ENCODE measurements around the gene LRRC27. TPM values are rescaled to one million over a fixed set of nuclear protein-coding genes. Genes with fewer than 3 reads are reported as not detected.
A peak's percentile ranks its signal among the peaks of the same experiment; 100 is the strongest.
"Not testable (repeated sequence)": the region's sequence is repeated elsewhere in the genome, so short reads cannot be mapped to it uniquely, and the experiment has no call there.

Gene LRRC27
- total and polyA plus RNA-seq, 5 donors from 2014 or later, result 0.67 to 3.3 (median 2.5) TPM

GRCh38 chr10:132347211-132347930 lies 15.4 kb downstream of the LRRC27 start:
- Histone ChIP-seq H3K27ac (ENCODE audit: insufficient read depth, low read length, poor library complexity, severe bottlenecking) (no peak overlapping the region), H3K4me1 (ENCODE audit: control insufficient read depth, insufficient read depth, low read length, poor library complexity, severe bottlenecking) (no peaks in the 10 kb centered on the region), H3K4me3 (ENCODE audit: low read depth, low read length) (no peak overlapping the region), H3K27me3 (ENCODE audit: control insufficient read depth, insufficient read depth, low read length) (no peaks in the 10 kb centered on the region), H3K36me3 (ENCODE audit: control insufficient read depth, insufficient read depth, low read length) (peaks cover 2% of the 10 kb centered on the region), H3K9me3 (ENCODE audit: control insufficient read depth in 2 of 2, low read length in 2 of 2) (no peaks in the 10 kb centered on the region)
- Mint-ChIP-seq H3K36me3 (peaks cover 29% of the 10 kb centered on the region), H3K9me3 (peaks cover 0 to 2% (median 0%) of the 10 kb centered on the region in 7 donors), H3K4me3 (no peak overlapping the region), H3K27me3 (no peaks in the 10 kb centered on the region), H3K27ac (peak overlapping the region in 1 of 3 donors; percentile 82), H3K4me1 (no peaks in the 10 kb centered on the region)
- ATAC-seq (ENCODE audit: low read depth in 2 of 2) (no peak), DNase-seq (no peak)

GRCh38 chr10:132347931-132348267 lies 15.9 kb downstream of the LRRC27 start:
- Mint-ChIP-seq H3K36me3 (peaks cover 24% of the 10 kb centered on the region), H3K9me3 (no peaks in the 10 kb centered on the region), H3K4me1 (no peaks in the 10 kb centered on the region), H3K27ac (no peak overlapping the region), H3K4me3 (no peak overlapping the region), H3K27me3 (peaks cover 4% of the 10 kb centered on the region)
- H3K27ac ChIP-seq (ENCODE audit: insufficient read depth, low read length, poor library complexity, severe bottlenecking), result no peak overlapping the region
- peaks cover 2% of the 10 kb centered on the region for H3K36me3 ChIP-seq (ENCODE audit: control insufficient read depth, insufficient read depth, low read length)
- H3K9me3 ChIP-seq (ENCODE audit: control insufficient read depth in 2 of 2, low read length in 2 of 2), result no peaks in the 10 kb centered on the region
- no peak overlapping the region for H3K4me3 ChIP-seq (ENCODE audit: low read depth, low read length)
- no peaks in the 10 kb centered on the region for H3K27me3 ChIP-seq (ENCODE audit: control insufficient read depth, insufficient read depth, low read length)
- no peak for ATAC-seq (ENCODE audit: low read depth in 2 of 2)
- H3K4me1 ChIP-seq (ENCODE audit: control insufficient read depth, insufficient read depth, low read length, poor library complexity, severe bottlenecking), result no peaks in the 10 kb centered on the region
- DNase-seq, result no peak

GRCh38 chr10:132349766-132350165 lies 17.8 kb downstream of the LRRC27 start:
- peaks cover 0 to under 1% (median 0%) of the 10 kb centered on the region in 7 donors for H3K9me3 Mint-ChIP-seq
- no peak for DNase-seq
- H3K4me3 Mint-ChIP-seq, result no peak overlapping the region
- Histone ChIP-seq H3K4me1 (ENCODE audit: control insufficient read depth, insufficient read depth, low read length, poor library complexity, severe bottlenecking) (no peaks in the 10 kb centered on the region), H3K36me3 (ENCODE audit: control insufficient read depth, insufficient read depth, low read length) (no peaks in the 10 kb centered on the region), H3K4me3 (ENCODE audit: low read depth, low read length) (no peak overlapping the region), H3K9me3 (ENCODE audit: control insufficient read depth in 2 of 2, low read length in 2 of 2) (no peaks in the 10 kb centered on the region), H3K27me3 (ENCODE audit: control insufficient read depth, insufficient read depth, low read length) (no peaks in the 10 kb centered on the region), H3K27ac (ENCODE audit: insufficient read depth, low read length, poor library complexity, severe bottlenecking) (no peak overlapping the region)
- no peak for ATAC-seq (ENCODE audit: low read depth in 2 of 2)
- no peak overlapping the region for H3K27ac Mint-ChIP-seq
- H3K4me1 Mint-ChIP-seq, result peaks cover 0 to 2% (median 0%) of the 10 kb centered on the region in 4 donors
- H3K36me3 Mint-ChIP-seq, result peaks cover 15% of the 10 kb centered on the region
- peaks cover 4% of the 10 kb centered on the region for H3K27me3 Mint-ChIP-seq

GRCh38 chr10:132350391-132350790 lies 18.4 kb downstream of the LRRC27 start:
- Mint-ChIP-seq H3K4me1 (peaks cover 0 to 2% (median 0%) of the 10 kb centered on the region in 4 donors), H3K9me3 (peaks cover 0 to 1% (median 0%) of the 10 kb centered on the region in 7 donors), H3K4me3 (no peak overlapping the region), H3K27ac (no peak overlapping the region), H3K36me3 (peaks cover 8% of the 10 kb centered on the region), H3K27me3 (peaks cover 4% of the 10 kb centered on the region)
- no peak for DNase-seq
- no peaks in the 10 kb centered on the region for H3K9me3 ChIP-seq (ENCODE audit: control insufficient read depth in 2 of 2, low read length in 2 of 2)
- ATAC-seq (ENCODE audit: low read depth in 2 of 2), result no peak
- H3K27me3 ChIP-seq (ENCODE audit: control insufficient read depth, insufficient read depth, low read length), result no peaks in the 10 kb centered on the region
- H3K27ac ChIP-seq (ENCODE audit: insufficient read depth, low read length, poor library complexity, severe bottlenecking), result no peak overlapping the region
- H3K4me3 ChIP-seq (ENCODE audit: low read depth, low read length), result no peak overlapping the region
- no peaks in the 10 kb centered on the region for H3K4me1 ChIP-seq (ENCODE audit: control insufficient read depth, insufficient read depth, low read length, poor library complexity, severe bottlenecking)
- H3K36me3 ChIP-seq (ENCODE audit: control insufficient read depth, insufficient read depth, low read length), result no peaks in the 10 kb centered on the region

- no peak overlapping the region for H3K27ac Mint-ChIP-seq
- H3K4me1 ChIP-seq (ENCODE audit: control insufficient read depth, insufficient read depth, low read length, poor library complexity, severe bottlenecking), result no peaks in the 10 kb centered on the region
- H3K36me3 Mint-ChIP-seq, result peaks cover 7% of the 10 kb centered on the region
- peaks cover 0 to 2% (median 0%) of the 10 kb centered on the region in 4 donors for H3K4me1 Mint-ChIP-seq
- H3K9me3 ChIP-seq (ENCODE audit: control insufficient read depth in 2 of 2, low read length in 2 of 2), result no peaks in the 10 kb centered on the region
- no peaks in the 10 kb centered on the region for H3K27me3 ChIP-seq (ENCODE audit: control insufficient read depth, insufficient read depth, low read length)
- H3K36me3 ChIP-seq (ENCODE audit: control insufficient read depth, insufficient read depth, low read length), result no peaks in the 10 kb centered on the region
- H3K9me3 Mint-ChIP-seq, result peaks cover 0 to 1% (median 0%) of the 10 kb centered on the region in 7 donors
- no peak for DNase-seq
- H3K27me3 Mint-ChIP-seq, result peaks cover 4% of the 10 kb centered on the region
- ATAC-seq (ENCODE audit: low read depth in 2 of 2), result no peak
- no peak overlapping the region for H3K27ac ChIP-seq (ENCODE audit: insufficient read depth, low read length, poor library complexity, severe bottlenecking)
- H3K4me3 Mint-ChIP-seq, result no peak overlapping the region
- H3K4me3 ChIP-seq (ENCODE audit: low read depth, low read length), result no peak overlapping the region
These were observed 19.0 kb downstream of the LRRC27 start for GRCh38 chr10:132350946-132351345.

- no peaks in the 10 kb centered on the region for H3K9me3 ChIP-seq (ENCODE audit: control insufficient read depth in 2 of 2, low read length in 2 of 2)
- DNase-seq (no peak), ATAC-seq (ENCODE audit: low read depth in 2 of 2) (no peak)
- no peaks in the 10 kb centered on the region for H3K4me1 ChIP-seq (ENCODE audit: control insufficient read depth, insufficient read depth, low read length, poor library complexity, severe bottlenecking)
- H3K36me3 ChIP-seq (ENCODE audit: control insufficient read depth, insufficient read depth, low read length), result no peaks in the 10 kb centered on the region
- Mint-ChIP-seq H3K9me3 (peaks cover 0 to 1% (median 0%) of the 10 kb centered on the region in 7 donors), H3K27me3 (peaks cover 4% of the 10 kb centered on the region), H3K27ac (no peak overlapping the region), H3K4me1 (peaks cover 0 to 2% (median 0%) of the 10 kb centered on the region in 4 donors), H3K36me3 (peaks cover 7% of the 10 kb centered on the region), H3K4me3 (no peak overlapping the region)
- no peaks in the 10 kb centered on the region for H3K27me3 ChIP-seq (ENCODE audit: control insufficient read depth, insufficient read depth, low read length)
- no peak overlapping the region for H3K4me3 ChIP-seq (ENCODE audit: low read depth, low read length)
- H3K27ac ChIP-seq (ENCODE audit: insufficient read depth, low read length, poor library complexity, severe bottlenecking), result no peak overlapping the region
These were observed 19.6 kb downstream of the LRRC27 start for GRCh38 chr10:132351611-132352010.

GRCh38 chr10:132352462-132353308 lies 20.7 kb downstream of the LRRC27 start:
- H3K27ac Mint-ChIP-seq, result peak overlapping the region in 1 of 3 donors; percentile 42
- not testable (repeated sequence) for H3K36me3 ChIP-seq (ENCODE audit: control insufficient read depth, insufficient read depth, low read length); H3K9me3 ChIP-seq (ENCODE audit: control insufficient read depth in 2 of 2, low read length in 2 of 2); H3K4me1 Mint-ChIP-seq; H3K4me3 ChIP-seq (ENCODE audit: low read depth, low read length); H3K36me3 Mint-ChIP-seq; H3K27me3 Mint-ChIP-seq; H3K27me3 ChIP-seq (ENCODE audit: control insufficient read depth, insufficient read depth, low read length); H3K4me1 ChIP-seq (ENCODE audit: control insufficient read depth, insufficient read depth, low read length, poor library complexity, severe bottlenecking); H3K27ac ChIP-seq (ENCODE audit: insufficient read depth, low read length, poor library complexity, severe bottlenecking); H3K9me3 Mint-ChIP-seq
- DNase-seq (peak; percentile 49 to 66 (median 63)), ATAC-seq (ENCODE audit: low read depth in 2 of 2) (peak; percentile 60 to 69)
- H3K4me3 Mint-ChIP-seq, result peak overlapping the region in 1 of 4 donors; percentile 61
